ENCODE measurements around the gene TXNRD2.

GRCh38 chr22:19979712-19980493 is 38.3 kb upstream of the TXNRD2 start:
- no peak for TF ChIP-seq CTCF (IDR thresholded peaks at IDR 0.05)
- no peak for TF ChIP-seq POLR2A (IDR thresholded peaks at IDR 0.05)

Measured in right lobe of liver (tissue), 4 donors.